HCT116 (cell line): ENCODE results near the gene ZNF346. TPM values are rescaled to one million over a fixed set of nuclear protein-coding genes. Genes with fewer than 3 reads are reported as not detected.

Experiments
- ATAC-seq: fragments of 200-7000 bp; cut with Tn5 transposase; 2 replicates; pipeline ENCODE4 v1.9.1; 2020; ENCODE audit warnings: mild to moderate bottlenecking, moderate library complexity
- BruUV-seq: library from RNA; stranded (reverse); fragments of 400-500 nt; replicated peaks from 2 replicates; lab custom pipeline; 2021; lab: Mats Ljungman, UMichigan
- CTCF ChIA-PET: fragments of 300-600 bp; sonication (Branson Sonifier 250); formaldehyde crosslinking; loops from one replicate; lab custom pipeline; 2021; ENCODE audit warnings: antibody characterized with exemption; lab: Charles Lee
- POLR2A ChIA-PET: fragments of 300-600, 350-600 bp; sonication (Branson Sonifier 250); formaldehyde crosslinking; loops from one replicate; lab custom pipeline; 2021; ENCODE audit warnings: antibody characterized with exemption; lab: Charles Lee
- RAD21 ChIA-PET, 2 experiments: fragments of 300-600 bp; sonication (Branson Sonifier 250); formaldehyde crosslinking; loops; one replicate each; lab custom pipeline; 2023; ENCODE audit warnings: low total read pairs in 2 of 2; ENCODE audit not compliant: uncharacterized antibody in 2 of 2, unreplicated experiment in 2 of 2, low non-redundant PET in 1 of 2; lab: Charles Lee
- DNase-seq: peaks from one replicate; pipeline ENCODE4 v3.0.0-alpha.2; 2010; ENCODE audit warnings: low read depth, low spot score
- H2AFZ ChIP-seq: fragments of 200-600 bp; shearing (Covaris generic), sonication (generic); 2 replicates; pipeline ENCODE4 v1.6.1; 2017; ENCODE audit warnings: low read depth, mixed run types, mixed read lengths, antibody characterized with exemption, low read length; ENCODE audit not compliant: poor library complexity, severe bottlenecking
- H3K27ac ChIP-seq: 2 replicates; pipeline ENCODE4 v1.5.1; 2012; ENCODE audit warnings: low read depth, low read length
- H3K27me3 ChIP-seq: fragments of 200-600 bp; sonication (generic); 2 replicates; pipeline ENCODE4 v1.6.1; 2016; ENCODE audit warnings: mixed run types, low read length, mixed read lengths; ENCODE audit not compliant: insufficient read depth
- H3K36me3 ChIP-seq, 2 experiments: fragments of 200-500 bp in 1 of 2; fragments of 200-600 bp in 1 of 2; sonication (Bioruptor generic) in 1 of 2; sonication (generic) in 1 of 2; 2 replicates each; pipeline versions ENCODE4 v1.5.1 to v1.6.1; 2014 to 2016; ENCODE audit warnings: low read length in 2 of 2, inconsistent platforms in 1 of 2, mixed read lengths in 1 of 2, mixed run types in 1 of 2; ENCODE audit not compliant: insufficient read depth in 2 of 2, control insufficient read depth in 1 of 2
- H3K4me1 ChIP-seq, 2 experiments: fragments of 200-600 bp in 1 of 2; sonication (generic) in 1 of 2; 2 replicates each; pipeline versions ENCODE4 v1.5.1 to v1.6.1; 2012 to 2017; ENCODE audit warnings: low read length in 2 of 2, inconsistent platforms in 1 of 2, mild to moderate bottlenecking in 1 of 2, mixed read lengths in 1 of 2, mixed run types in 1 of 2, moderate library complexity in 1 of 2; ENCODE audit not compliant: insufficient read depth in 2 of 2, control insufficient read depth in 1 of 2
- H3K4me2 ChIP-seq: fragments of 200-600 bp; sonication (generic); 2 replicates; pipeline ENCODE4 v1.6.1; 2017; ENCODE audit warnings: mixed run types, low read length, mixed read lengths
- H3K4me3 ChIP-seq, 2 experiments: fragments of 200-600 bp in 1 of 2; sonication (generic) in 1 of 2; replicated peaks in 1 of 2; 2 replicates each; pipeline ENCODE4 v1.5.1; 2011 to 2016; ENCODE audit warnings: low read length in 2 of 2, control low read depth in 1 of 2, low read depth in 1 of 2, mild to moderate bottlenecking in 1 of 2, mixed read lengths in 1 of 2, mixed run types in 1 of 2
- H3K79me2 ChIP-seq: fragments of 200-600 bp; sonication (generic); 2 replicates; pipeline ENCODE4 v1.6.1; 2017; ENCODE audit warnings: mild to moderate bottlenecking, mixed run types, low read length, moderate library complexity, mixed read lengths; ENCODE audit not compliant: insufficient read depth
- H3K9ac ChIP-seq: fragments of 200-600 bp; sonication (generic); 2 replicates; pipeline ENCODE4 v1.6.1; 2016; ENCODE audit warnings: low read length, mixed read lengths
- H3K9me2 ChIP-seq: fragments of 200-600 bp; sonication (generic), shearing (Covaris generic); 2 replicates; pipeline ENCODE4 v1.6.1; 2017; ENCODE audit warnings: mixed run types, mild to moderate bottlenecking, moderate library complexity; ENCODE audit not compliant: insufficient read depth
- H3K9me3 ChIP-seq, 2 experiments: fragments of 200-500 bp in 1 of 2; fragments of 200-600 bp in 1 of 2; sonication (Bioruptor generic) in 1 of 2; sonication (generic) in 1 of 2; 2 replicates each; pipeline ENCODE4 v1.6.1; 2014 to 2017; ENCODE audit warnings: low read length in 2 of 2, mixed read lengths in 2 of 2, inconsistent platforms in 1 of 2, low read depth in 1 of 2, mild to moderate bottlenecking in 1 of 2, mixed run types in 1 of 2, moderate library complexity in 1 of 2; ENCODE audit not compliant: control insufficient read depth in 1 of 2, insufficient read depth in 1 of 2
- H4K20me1 ChIP-seq: fragments of 200-600 bp; sonication (generic), shearing (Covaris generic); 2 replicates; pipeline ENCODE4 v1.6.1; 2017; ENCODE audit warnings: mixed run types, mild to moderate bottlenecking, moderate library complexity; ENCODE audit not compliant: insufficient read depth
- ATF3 ChIP-seq: IDR thresholded peaks from 2 replicates; pipeline ENCODE4 v1.6.1; 2012
- CBX3 ChIP-seq: IDR thresholded peaks from 2 replicates; pipeline ENCODE4 v1.6.1; 2012; ENCODE audit warnings: low read depth
- EGR1 ChIP-seq: IDR thresholded peaks from 2 replicates; pipeline ENCODE4 v1.6.1; 2012; ENCODE audit warnings: low read depth
- ELF1 ChIP-seq: IDR thresholded peaks from 2 replicates; pipeline ENCODE4 v1.6.1; 2012; ENCODE audit warnings: low read depth, borderline replicate concordance
- EZH2 ChIP-seq: fragments of 200-600 bp; sonication (generic); IDR thresholded peaks from 2 replicates; pipeline ENCODE4 v1.6.1; 2017; ENCODE audit warnings: antibody characterized with exemption, mixed run types
- POLR2A ChIP-seq: IDR thresholded peaks from 2 replicates; pipeline ENCODE4 v1.7.0; 2011; ENCODE audit warnings: borderline replicate concordance; ENCODE audit not compliant: insufficient read depth, insufficient read length; ENCODE audit errors: extremely low read depth
- REST ChIP-seq: IDR thresholded peaks from 2 replicates; pipeline ENCODE4 v1.6.1; 2012; ENCODE audit warnings: low read depth
- SP1 ChIP-seq: IDR thresholded peaks from 2 replicates; pipeline ENCODE4 v1.6.1; 2012; ENCODE audit warnings: low read depth
- SRF ChIP-seq: IDR thresholded peaks from 2 replicates; pipeline ENCODE4 v1.6.1; 2012; ENCODE audit warnings: low read depth
- ZBTB33 ChIP-seq: IDR thresholded peaks from 2 replicates; pipeline ENCODE4 v1.6.1; 2011; ENCODE audit warnings: mild to moderate bottlenecking, low read length, moderate library complexity; ENCODE audit not compliant: insufficient replicate concordance; ENCODE audit errors: extremely low read depth
- ZFX ChIP-seq: fragments of 450-650 bp; IDR thresholded peaks from 2 replicates; pipeline ENCODE4 v1.6.1; 2017
- intact Hi-C: fragments of 100-400 bp; cut with micrococcal nuclease; formaldehyde crosslinking; loops from 2 replicates; pipeline ENCODE4 v1.10.0; 2022
- total RNA-seq: library from RNA; stranded (reverse); gene quantifications from one replicate; pipeline ENCODE4 v1.2.1, GENCODE V29; 2021; ENCODE audit not compliant: unreplicated experiment
- TF ChIP-seq, protein P1 (sequence below): IDR thresholded peaks from 2 replicates; pipeline ENCODE4 v1.6.1; 2012

Gene ZNF346
- total RNA-seq, 1 experiment from 2014 or later = 13.7 TPM

- Histone ChIP-seq H3K9me3 (no peaks in the 10 kb centered on the region), H3K9ac (peak overlapping the region; percentile 89), H4K20me1 (no peaks in the 10 kb centered on the region), H2AFZ (no peak overlapping the region), H3K9me2 (no peaks in the 10 kb centered on the region), H3K27me3 (no peaks in the 10 kb centered on the region), H3K79me2 (peaks cover 56% of the 10 kb centered on the region), H3K27ac (peak overlapping the region; percentile 88), H3K4me2 (peak overlapping the region; percentile 99), H3K4me3 (peak overlapping the region; percentile 61 to 84), H3K36me3 (peaks cover 0 to 7% of the 10 kb centered on the region in 2 experiments; a peak in 1 of 4 replicates), H3K4me1 (peaks cover 7 to 18% of the 10 kb centered on the region in 2 experiments; a peak in 3 of 4 replicates)
- ATAC-seq = peak; percentile 12
- CTCF ChIA-PET = interaction anchor here (0.7 kb wide), 1 partner anchor 18 kb away, joined by 3 read pairs; no protein-coding TSS in a partner anchor
- intact Hi-C loops = no loop called here
- POLR2A ChIA-PET = interaction anchor here (0.6 to 1.7 kb wide), 2 partner anchors 21 to 27 kb away, joined by 3 to 6 read pairs; no protein-coding TSS in a partner anchor
- TF ChIP-seq CBX3 = no peak
- no peak for TF ChIP-seq ATF3
- no peak for TF ChIP-seq ZFX
- TF ChIP-seq, protein P1, sequence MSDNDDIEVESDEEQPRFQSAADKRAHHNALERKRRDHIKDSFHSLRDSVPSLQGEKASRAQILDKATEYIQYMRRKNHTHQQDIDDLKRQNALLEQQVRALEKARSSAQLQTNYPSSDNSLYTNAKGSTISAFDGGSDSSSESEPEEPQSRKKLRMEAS = no peak
- TF ChIP-seq SRF = no peak
- TF ChIP-seq POLR2A = no peak
- TF ChIP-seq SP1 = no peak
- no peak for TF ChIP-seq EGR1
- TF ChIP-seq ELF1 = no peak
- TF ChIP-seq EZH2 = no peak
- no peak for TF ChIP-seq REST
- TF ChIP-seq ZBTB33 = no peak
- RAD21 ChIA-PET = interaction anchor here in 1 of 2 experiments (0.6 kb wide), 1 partner anchor 376 kb away, joined by 3 read pairs; the partner anchor contains the start of gene TSPAN17
- BruUV-seq = no TSS peak
- no peak for DNase-seq
Measured at GRCh38 chr5:177023303-177023664, 788 bp downstream of the ZNF346 start.
